Mammary epithelial cell (primary cell): Measurements from ENCODE around the gene OR2T1.

Experiments
- EZH2 ChIP-seq: IDR thresholded peaks from 2 replicates; pipeline ENCODE4 v1.6.1; 2012; ENCODE audit warnings: low read length, inconsistent platforms, borderline replicate concordance
- TF ChIP-seq, protein P1 (sequence below), 2 donors: IDR thresholded peaks in 1 of 2; conservative IDR thresholded peaks in 1 of 2; 2 replicates each; pipeline ENCODE4 v1.5.1; 2011 to 2012; ENCODE audit warnings: inconsistent platforms in 2 of 2, low read length in 2 of 2, mild to moderate bottlenecking in 2 of 2, control low read depth in 1 of 2, low read depth in 1 of 2; ENCODE audit not compliant: insufficient read depth in 1 of 2; ENCODE audit errors: extremely low read depth in 1 of 2

GRCh38 chr1:248366609-248367008 lies 36.2 kb upstream of the OR2T1 start:
- TF ChIP-seq, protein P1, sequence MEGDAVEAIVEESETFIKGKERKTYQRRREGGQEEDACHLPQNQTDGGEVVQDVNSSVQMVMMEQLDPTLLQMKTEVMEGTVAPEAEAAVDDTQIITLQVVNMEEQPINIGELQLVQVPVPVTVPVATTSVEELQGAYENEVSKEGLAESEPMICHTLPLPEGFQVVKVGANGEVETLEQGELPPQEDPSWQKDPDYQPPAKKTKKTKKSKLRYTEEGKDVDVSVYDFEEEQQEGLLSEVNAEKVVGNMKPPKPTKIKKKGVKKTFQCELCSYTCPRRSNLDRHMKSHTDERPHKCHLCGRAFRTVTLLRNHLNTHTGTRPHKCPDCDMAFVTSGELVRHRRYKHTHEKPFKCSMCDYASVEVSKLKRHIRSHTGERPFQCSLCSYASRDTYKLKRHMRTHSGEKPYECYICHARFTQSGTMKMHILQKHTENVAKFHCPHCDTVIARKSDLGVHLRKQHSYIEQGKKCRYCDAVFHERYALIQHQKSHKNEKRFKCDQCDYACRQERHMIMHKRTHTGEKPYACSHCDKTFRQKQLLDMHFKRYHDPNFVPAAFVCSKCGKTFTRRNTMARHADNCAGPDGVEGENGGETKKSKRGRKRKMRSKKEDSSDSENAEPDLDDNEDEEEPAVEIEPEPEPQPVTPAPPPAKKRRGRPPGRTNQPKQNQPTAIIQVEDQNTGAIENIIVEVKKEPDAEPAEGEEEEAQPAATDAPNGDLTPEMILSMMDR (conservative IDR thresholded peaks at IDR 0.05 in 1 of 2, IDR thresholded peaks at IDR 0.05 in 1 of 2; ENCODE audit: extremely low read depth in 1 of 2, insufficient read depth in 1 of 2, low read depth in 1 of 2, low read length in 2 of 2) = no peak
- TF ChIP-seq EZH2 = no peak
